ENCODE results near the gene C2orf74. TPM values are rescaled to one million over a fixed set of nuclear protein-coding genes. Genes with fewer than 3 reads are reported as not detected.

C2orf74 gene
- total RNA-seq, 1 experiment from 2014 or later = 7.7 TPM

DNA sequence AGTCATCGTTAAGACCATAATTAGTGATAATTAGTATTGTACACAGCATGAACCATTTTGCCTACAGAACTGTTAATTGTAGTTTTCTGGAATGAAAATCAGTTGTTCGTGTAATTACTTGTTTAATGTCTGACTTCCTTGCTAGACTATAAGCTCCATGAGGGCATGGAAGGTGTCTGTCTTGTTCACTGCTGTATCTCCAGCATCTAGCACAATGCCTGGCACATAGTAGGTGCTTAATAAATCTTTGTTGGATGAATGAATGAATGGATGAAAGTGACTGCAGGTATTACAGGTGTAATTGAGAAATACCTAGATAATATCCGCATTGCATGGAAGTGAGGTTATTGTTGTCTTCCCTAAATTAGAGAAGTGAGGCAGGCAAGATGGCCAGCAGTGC, 21.8 kb downstream of the C2orf74 start:
- no peaks in the 10 kb centered on the region for H3K9me3 ChIP-seq (ENCODE audit: control insufficient read depth, insufficient read depth, low read depth, low read length)
- DNase-seq (ENCODE audit: low read depth, low spot score) = no peak
- H3K4me3 ChIP-seq (ENCODE audit: low read depth in 2 of 2, low read length in 2 of 2) = no peak overlapping the region
- peaks cover 30% of the 10 kb centered on the region for H3K4me1 ChIP-seq (ENCODE audit: control insufficient read depth, insufficient read depth, low read length)
- no peaks in the 10 kb centered on the region for H3K27me3 ChIP-seq (ENCODE audit: control insufficient read depth, insufficient read depth, low read length)
- ATAC-seq = no peak
- in situ Hi-C loops (cut with HindIII; ENCODE audit: low pct_unique_long_range_greater_than_20kb, low sequenced_read_pairs) = no loop called here
- ChIA-PET POLR2A (no interaction called here), CTCF (no interaction called here)
- no TSS peak for BruUV-seq (replicated peaks)
- no peak overlapping the region for H3K27ac ChIP-seq (ENCODE audit: low read length)
- TF ChIP-seq, protein P1, sequence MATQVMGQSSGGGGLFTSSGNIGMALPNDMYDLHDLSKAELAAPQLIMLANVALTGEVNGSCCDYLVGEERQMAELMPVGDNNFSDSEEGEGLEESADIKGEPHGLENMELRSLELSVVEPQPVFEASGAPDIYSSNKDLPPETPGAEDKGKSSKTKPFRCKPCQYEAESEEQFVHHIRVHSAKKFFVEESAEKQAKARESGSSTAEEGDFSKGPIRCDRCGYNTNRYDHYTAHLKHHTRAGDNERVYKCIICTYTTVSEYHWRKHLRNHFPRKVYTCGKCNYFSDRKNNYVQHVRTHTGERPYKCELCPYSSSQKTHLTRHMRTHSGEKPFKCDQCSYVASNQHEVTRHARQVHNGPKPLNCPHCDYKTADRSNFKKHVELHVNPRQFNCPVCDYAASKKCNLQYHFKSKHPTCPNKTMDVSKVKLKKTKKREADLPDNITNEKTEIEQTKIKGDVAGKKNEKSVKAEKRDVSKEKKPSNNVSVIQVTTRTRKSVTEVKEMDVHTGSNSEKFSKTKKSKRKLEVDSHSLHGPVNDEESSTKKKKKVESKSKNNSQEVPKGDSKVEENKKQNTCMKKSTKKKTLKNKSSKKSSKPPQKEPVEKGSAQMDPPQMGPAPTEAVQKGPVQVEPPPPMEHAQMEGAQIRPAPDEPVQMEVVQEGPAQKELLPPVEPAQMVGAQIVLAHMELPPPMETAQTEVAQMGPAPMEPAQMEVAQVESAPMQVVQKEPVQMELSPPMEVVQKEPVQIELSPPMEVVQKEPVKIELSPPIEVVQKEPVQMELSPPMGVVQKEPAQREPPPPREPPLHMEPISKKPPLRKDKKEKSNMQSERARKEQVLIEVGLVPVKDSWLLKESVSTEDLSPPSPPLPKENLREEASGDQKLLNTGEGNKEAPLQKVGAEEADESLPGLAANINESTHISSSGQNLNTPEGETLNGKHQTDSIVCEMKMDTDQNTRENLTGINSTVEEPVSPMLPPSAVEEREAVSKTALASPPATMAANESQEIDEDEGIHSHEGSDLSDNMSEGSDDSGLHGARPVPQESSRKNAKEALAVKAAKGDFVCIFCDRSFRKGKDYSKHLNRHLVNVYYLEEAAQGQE (IDR thresholded peaks at IDR 0.05; ENCODE audit: insufficient read depth in 1 of 2, low read depth in 2 of 2, low read length in 1 of 2) = no peak
- no peak for TF ChIP-seq SIN3A (IDR thresholded peaks at IDR 0.05; ENCODE audit: borderline replicate concordance, insufficient read depth, low read depth, low read length)
- TF ChIP-seq POLR2AphosphoS5 (IDR thresholded peaks at IDR 0.05; ENCODE audit: low read depth, low read length) = no peak
- TF ChIP-seq TCF7L2 (IDR thresholded peaks at IDR 0.05; ENCODE audit: low read depth, low read length) = no peak
- TF ChIP-seq, protein P2, sequence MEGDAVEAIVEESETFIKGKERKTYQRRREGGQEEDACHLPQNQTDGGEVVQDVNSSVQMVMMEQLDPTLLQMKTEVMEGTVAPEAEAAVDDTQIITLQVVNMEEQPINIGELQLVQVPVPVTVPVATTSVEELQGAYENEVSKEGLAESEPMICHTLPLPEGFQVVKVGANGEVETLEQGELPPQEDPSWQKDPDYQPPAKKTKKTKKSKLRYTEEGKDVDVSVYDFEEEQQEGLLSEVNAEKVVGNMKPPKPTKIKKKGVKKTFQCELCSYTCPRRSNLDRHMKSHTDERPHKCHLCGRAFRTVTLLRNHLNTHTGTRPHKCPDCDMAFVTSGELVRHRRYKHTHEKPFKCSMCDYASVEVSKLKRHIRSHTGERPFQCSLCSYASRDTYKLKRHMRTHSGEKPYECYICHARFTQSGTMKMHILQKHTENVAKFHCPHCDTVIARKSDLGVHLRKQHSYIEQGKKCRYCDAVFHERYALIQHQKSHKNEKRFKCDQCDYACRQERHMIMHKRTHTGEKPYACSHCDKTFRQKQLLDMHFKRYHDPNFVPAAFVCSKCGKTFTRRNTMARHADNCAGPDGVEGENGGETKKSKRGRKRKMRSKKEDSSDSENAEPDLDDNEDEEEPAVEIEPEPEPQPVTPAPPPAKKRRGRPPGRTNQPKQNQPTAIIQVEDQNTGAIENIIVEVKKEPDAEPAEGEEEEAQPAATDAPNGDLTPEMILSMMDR (IDR thresholded peaks at IDR 0.05) = no peak
- peaks cover 59% of the 10 kb centered on the region for H3K36me3 ChIP-seq (ENCODE audit: control insufficient read depth, insufficient read depth, low read length)
- intact Hi-C loops (cut with micrococcal nuclease; ENCODE audit: unreplicated experiment) = no loop called here

DNA sequence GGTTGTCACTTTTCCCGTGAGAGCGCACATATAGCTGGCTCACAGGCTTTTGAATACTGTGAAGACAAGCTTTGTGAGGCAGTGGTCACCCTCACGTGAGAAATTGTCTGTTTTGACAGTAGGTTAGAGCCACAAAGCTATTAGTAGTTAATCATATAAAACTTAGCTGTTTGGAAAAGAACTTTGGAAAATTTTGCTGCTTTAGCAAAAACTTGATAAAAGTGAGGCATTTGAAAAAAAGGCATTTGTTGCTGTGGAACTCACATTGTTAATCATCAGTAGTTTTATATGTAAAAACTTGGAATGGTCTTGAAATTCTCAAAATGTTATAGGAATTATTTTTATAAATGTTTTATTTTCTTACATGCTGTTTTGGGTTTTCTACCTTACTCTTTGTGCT, 22.3 kb downstream of the C2orf74 start:
- no TSS peak for BruUV-seq (replicated peaks)
- ATAC-seq (no peak), DNase-seq (ENCODE audit: low read depth, low spot score) (no peak)
- Histone ChIP-seq H3K4me1 (ENCODE audit: control insufficient read depth, insufficient read depth, low read length) (peaks cover 25% of the 10 kb centered on the region), H3K36me3 (ENCODE audit: control insufficient read depth, insufficient read depth, low read length) (peaks cover 62% of the 10 kb centered on the region), H3K27ac (ENCODE audit: low read length) (no peak overlapping the region), H3K4me3 (ENCODE audit: low read depth in 2 of 2, low read length in 2 of 2) (no peak overlapping the region), H3K9me3 (ENCODE audit: control insufficient read depth, insufficient read depth, low read depth, low read length) (no peaks in the 10 kb centered on the region), H3K27me3 (ENCODE audit: control insufficient read depth, insufficient read depth, low read length) (no peaks in the 10 kb centered on the region)
- intact Hi-C loops (cut with micrococcal nuclease; ENCODE audit: unreplicated experiment) = no loop called here
- TF ChIP-seq POLR2AphosphoS5 (IDR thresholded peaks at IDR 0.05; ENCODE audit: low read depth, low read length) (no peak), TCF7L2 (IDR thresholded peaks at IDR 0.05; ENCODE audit: low read depth, low read length) (no peak), SIN3A (IDR thresholded peaks at IDR 0.05; ENCODE audit: borderline replicate concordance, insufficient read depth, low read depth, low read length) (no peak)
- TF ChIP-seq, protein P1 (IDR thresholded peaks at IDR 0.05; ENCODE audit: insufficient read depth in 1 of 2, low read depth in 2 of 2, low read length in 1 of 2) = no peak
- TF ChIP-seq, protein P2 (IDR thresholded peaks at IDR 0.05) = no peak
- POLR2A ChIA-PET = no interaction called here
- CTCF ChIA-PET = no interaction called here
- in situ Hi-C loops (cut with HindIII; ENCODE audit: low pct_unique_long_range_greater_than_20kb, low sequenced_read_pairs) = no loop called here
